Activated CD4-positive, alpha-beta memory T cell treated with anti-CD3 and anti-CD28 coated beads, Interleukin-2, amount 10 ng/mL, durations not matched to agents 7 days and 5 days (primary cell): ENCODE results near the gene CRELD1. TPM values are rescaled to one million over a fixed set of nuclear protein-coding genes. Genes with fewer than 3 reads are reported as not detected.

ENCODE experiments used
- CTCF ChIA-PET: fragments of 350-600 bp; sonication (Branson Sonifier 250); formaldehyde crosslinking; loops from one replicate; lab custom pipeline; 2021; ENCODE audit warnings: antibody characterized with exemption, inconsistent platforms; lab: Charles Lee
- POLR2A ChIA-PET: fragments of 350-600 bp; sonication (Branson Sonifier 250); formaldehyde crosslinking; loops from one replicate; lab custom pipeline; 2021; ENCODE audit warnings: antibody characterized with exemption; lab: Charles Lee
- DNase-seq: peaks from one replicate; pipeline ENCODE4 v3.0.0-alpha.2; 2020
- H3K27ac Mint-ChIP-seq: one replicate; pipeline ENCODE4 v1.8.0; 2021; ENCODE audit warnings: mild to moderate bottlenecking, mixed read lengths
- H3K27me3 Mint-ChIP-seq: one replicate; pipeline ENCODE4 v1.8.0; 2021; ENCODE audit warnings: mixed read lengths
- H3K36me3 Mint-ChIP-seq: one replicate; pipeline ENCODE4 v1.8.0; 2021; ENCODE audit warnings: low read depth, mixed read lengths
- H3K4me1 Mint-ChIP-seq: one replicate; pipeline ENCODE4 v1.8.0; 2021; ENCODE audit warnings: mixed read lengths
- H3K4me3 Mint-ChIP-seq: one replicate; pipeline ENCODE4 v1.8.0; 2021; ENCODE audit warnings: mild to moderate bottlenecking, mixed read lengths
- H3K9me3 Mint-ChIP-seq: one replicate; pipeline ENCODE4 v1.8.0; 2021; ENCODE audit warnings: mixed read lengths
- total RNA-seq, 2 experiments: library from RNA; stranded (reverse); gene quantifications; one replicate each; pipeline ENCODE4 v1.2.3, GENCODE V29; 2021

CRELD1 gene
- total RNA-seq, 2 experiments from 2014 or later = 15.9 to 17.1 TPM

- Mint-ChIP-seq H3K36me3 (no peaks in the 10 kb centered on the region), H3K27ac (peak overlapping the region; percentile 36), H3K4me1 (peaks cover 23% of the 10 kb centered on the region), H3K27me3 (no peaks in the 10 kb centered on the region), H3K4me3 (peak overlapping the region; percentile 84), H3K9me3 (no peaks in the 10 kb centered on the region)
- CTCF ChIA-PET = interaction anchor here (1.0 to 4.7 kb wide), 4 partner anchors 13 to 60 kb away, joined by 3 to 34 read pairs (median 4); partner anchors contain the start of gene CRELD1
- POLR2A ChIA-PET = interaction anchor here (0.8 to 2.8 kb wide), 7 partner anchors 8 to 196 kb away, joined by 3 to 30 read pairs (median 4); partner anchors contain the start of genes CRELD1, EMC3 and JAGN1
- no peak for DNase-seq
Observed at GRCh38 chr3:9951126-9951525, 17.5 kb downstream of the CRELD1 start.

- no peaks in the 10 kb centered on the region for H3K36me3 Mint-ChIP-seq
- no peaks in the 10 kb centered on the region for H3K27me3 Mint-ChIP-seq
- no peaks in the 10 kb centered on the region for H3K9me3 Mint-ChIP-seq
- CTCF ChIA-PET = interaction anchor here (1.0 to 4.7 kb wide), 5 partner anchors 13 to 124 kb away, joined by 3 to 34 read pairs (median 3); partner anchors contain the start of gene CRELD1
- no peak overlapping the region for H3K27ac Mint-ChIP-seq
- peaks cover 21% of the 10 kb centered on the region for H3K4me1 Mint-ChIP-seq
- H3K4me3 Mint-ChIP-seq = peak overlapping the region; percentile 84
- DNase-seq = no peak
- POLR2A ChIA-PET = interaction anchor here (0.8 to 2.8 kb wide), 10 partner anchors 8 to 196 kb away, joined by 3 to 30 read pairs (median 4); partner anchors contain the start of genes CRELD1, EMC3, JAGN1 and RPUSD3
Observed at GRCh38 chr3:9951598-9951961, 17.9 kb downstream of the CRELD1 start.

GRCh38 chr3:9951962-9952805 is 18.6 kb downstream of the CRELD1 start, which contains the start of gene PRRT3:
PRRT3 (minus strand) TSS chr3:9952408; CDS start chr3:9950115, 2,293 bp downstream.
- H3K4me3 Mint-ChIP-seq = peak within 1 kb of the TSS; percentile 84
- peak; percentile 69 for DNase-seq
- H3K36me3 Mint-ChIP-seq = no peaks in the 10 kb centered on the region
- no peak within 1 kb of the TSS for H3K27ac Mint-ChIP-seq
- ChIA-PET POLR2A (interaction anchor here (0.8 to 2.8 kb wide), 9 partner anchors 10 to 197 kb away, joined by 3 to 30 read pairs (median 4); partner anchors contain the start of genes CRELD1, EMC3, JAGN1 and RPUSD3), CTCF (interaction anchor here (0.5 to 4.7 kb wide), 6 partner anchors 14 to 125 kb away, joined by 3 to 34 read pairs (median 3); partner anchors contain the start of gene CRELD1)
- H3K9me3 Mint-ChIP-seq = no peaks in the 10 kb centered on the region
- no peaks in the 10 kb centered on the region for H3K27me3 Mint-ChIP-seq
- peaks cover 21% of the 10 kb centered on the region for H3K4me1 Mint-ChIP-seq

- Mint-ChIP-seq H3K9me3 (no peaks in the 10 kb centered on the region), H3K27me3 (no peaks in the 10 kb centered on the region), H3K4me3 (no peak overlapping the region), H3K27ac (no peak overlapping the region), H3K36me3 (no peaks in the 10 kb centered on the region), H3K4me1 (peaks cover 21% of the 10 kb centered on the region)
- POLR2A ChIA-PET = interaction anchor here (0.8 to 1.5 kb wide), 3 partner anchors 9 to 97 kb away, joined by 3 to 4 read pairs (median 4); no protein-coding TSS in a partner anchor
- DNase-seq = no peak
- CTCF ChIA-PET = interaction anchor here (1.3 kb wide), 1 partner anchor 9 kb away, joined by 6 read pairs; no protein-coding TSS in a partner anchor
Observed at GRCh38 chr3:9955067-9955502, 21.5 kb downstream of the CRELD1 start.

- no peaks in the 10 kb centered on the region for H3K27me3 Mint-ChIP-seq
- DNase-seq = no peak
- H3K4me3 Mint-ChIP-seq = no peak overlapping the region
- CTCF ChIA-PET = interaction anchor here (1.1 to 1.3 kb wide), 2 partner anchors 9 to 23 kb away, joined by 3 to 6 read pairs; no protein-coding TSS in a partner anchor
- H3K9me3 Mint-ChIP-seq = no peaks in the 10 kb centered on the region
- H3K27ac Mint-ChIP-seq = no peak overlapping the region
- POLR2A ChIA-PET = interaction anchor here (0.8 to 1.1 kb wide), 2 partner anchors 9 to 96 kb away, joined by 3 to 4 read pairs; no protein-coding TSS in a partner anchor
- H3K36me3 Mint-ChIP-seq = no peaks in the 10 kb centered on the region
- H3K4me1 Mint-ChIP-seq = peaks cover 16% of the 10 kb centered on the region
Observed at GRCh38 chr3:9955611-9956352, 22.1 kb downstream of the CRELD1 start.

- H3K9me3 Mint-ChIP-seq = no peaks in the 10 kb centered on the region
- POLR2A ChIA-PET = no interaction called here
- CTCF ChIA-PET = no interaction called here
- H3K36me3 Mint-ChIP-seq = no peaks in the 10 kb centered on the region
- H3K4me3 Mint-ChIP-seq = no peak overlapping the region
- DNase-seq = no peak
- H3K27ac Mint-ChIP-seq = no peak overlapping the region
- no peaks in the 10 kb centered on the region for H3K27me3 Mint-ChIP-seq
- peaks cover 5% of the 10 kb centered on the region for H3K4me1 Mint-ChIP-seq
Observed at GRCh38 chr3:9957214-9957613, 23.6 kb downstream of the CRELD1 start.

GRCh38 chr3:9965200-9965875 is 31.7 kb downstream of the CRELD1 start:
- Mint-ChIP-seq H3K27ac (no peak overlapping the region), H3K4me3 (no peak overlapping the region), H3K4me1 (no peaks in the 10 kb centered on the region), H3K9me3 (no peaks in the 10 kb centered on the region), H3K36me3 (peaks cover 47% of the 10 kb centered on the region), H3K27me3 (no peaks in the 10 kb centered on the region)
- CTCF ChIA-PET = interaction anchor here (0.7 to 1.3 kb wide), 3 partner anchors 8 to 63 kb away, joined by 3 to 5 read pairs (median 3); no protein-coding TSS in a partner anchor
- no peak for DNase-seq
- POLR2A ChIA-PET = interaction anchor here (1.1 to 1.2 kb wide), 2 partner anchors 11 to 18 kb away, joined by 3 read pairs; no protein-coding TSS in a partner anchor

- Mint-ChIP-seq H3K27me3 (no peaks in the 10 kb centered on the region), H3K36me3 (peaks cover 58% of the 10 kb centered on the region)
Observed at GRCh38 chr3:9966841-9967240, 33.2 kb downstream of the CRELD1 start.

GRCh38 chr3:9969632-9970019 is 36.0 kb downstream of the CRELD1 start:
- Mint-ChIP-seq H3K36me3 (peaks cover 58% of the 10 kb centered on the region), H3K4me1 (no peaks in the 10 kb centered on the region), H3K4me3 (no peak overlapping the region), H3K27ac (no peak overlapping the region), H3K9me3 (no peaks in the 10 kb centered on the region), H3K27me3 (no peaks in the 10 kb centered on the region)
- DNase-seq = no peak
- ChIA-PET POLR2A (no interaction called here), CTCF (interaction anchor here (0.9 kb wide), 1 partner anchor 13 kb away, joined by 3 read pairs; no protein-coding TSS in a partner anchor)

More at GRCh38 chr3:9966841-9967240, 33.2 kb downstream of the CRELD1 start:
- POLR2A ChIA-PET = interaction anchor here (1.0 to 1.2 kb wide), 2 partner anchors 10 to 13 kb away, joined by 3 to 4 read pairs; no protein-coding TSS in a partner anchor
- no peaks in the 10 kb centered on the region for H3K4me1 Mint-ChIP-seq
- H3K9me3 Mint-ChIP-seq = no peaks in the 10 kb centered on the region
- no peak overlapping the region for H3K27ac Mint-ChIP-seq
- no peak overlapping the region for H3K4me3 Mint-ChIP-seq
- CTCF ChIA-PET = interaction anchor here (2.2 kb wide), 1 partner anchor 21 kb away, joined by 7 read pairs; no protein-coding TSS in a partner anchor
- DNase-seq = no peak

- DNase-seq = no peak
- Mint-ChIP-seq H3K9me3 (no peaks in the 10 kb centered on the region), H3K27me3 (no peaks in the 10 kb centered on the region), H3K36me3 (peaks cover 60% of the 10 kb centered on the region), H3K4me3 (no peak overlapping the region), H3K4me1 (no peaks in the 10 kb centered on the region), H3K27ac (no peak overlapping the region)
- ChIA-PET POLR2A (no interaction called here), CTCF (interaction anchor here (0.9 to 1.6 kb wide), 2 partner anchors 13 to 293 kb away, joined by 3 read pairs; no protein-coding TSS in a partner anchor)
Observed at GRCh38 chr3:9970020-9970652, 36.5 kb downstream of the CRELD1 start.
